Measurements from ENCODE around the gene SHISA2. TPM values are rescaled to one million over a fixed set of nuclear protein-coding genes. Genes with fewer than 3 reads are reported as not detected.

SHISA2 gene
- polyA plus RNA-seq, 3 donors, result not detected

DNA sequence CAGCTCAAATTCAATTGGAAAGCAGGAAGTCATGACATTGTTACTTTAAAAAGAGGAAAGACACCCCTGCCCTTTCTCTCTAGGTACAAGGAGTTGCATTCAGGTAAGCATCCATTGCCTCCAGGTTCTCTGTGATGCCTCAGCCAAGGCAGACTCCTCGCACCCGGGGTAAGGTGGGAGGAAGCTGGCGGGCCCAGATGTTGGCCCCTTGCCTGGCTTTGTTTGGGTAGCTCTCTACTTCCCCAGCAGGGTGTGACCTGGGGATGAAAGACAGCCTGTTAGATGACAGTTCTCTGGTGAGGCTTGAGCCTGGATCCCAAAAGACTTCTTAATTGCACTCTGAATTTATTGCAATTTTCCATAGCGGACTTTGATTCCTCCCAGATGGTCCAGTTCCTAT is 25.6 kb downstream of the SHISA2 start:
- Mint-ChIP-seq H3K4me1 (no peaks in the 10 kb centered on the region), H3K27me3 (ENCODE audit: low read depth in 3 of 3) (peaks cover 0 to 11% (median 2%) of the 10 kb centered on the region in 3 donors), H3K9me3 (peaks cover 2 to 9% (median 4%) of the 10 kb centered on the region in 7 donors), H3K36me3 (no peaks in the 10 kb centered on the region), H3K27ac (no peak overlapping the region), H3K4me3 (no peak overlapping the region)
- H2AFZ ChIP-seq (ENCODE audit: insufficient read depth, low read depth, low read length, poor library complexity, severe bottlenecking), result no peak overlapping the region
- DNase-seq, result no peak
- H3K9ac ChIP-seq (ENCODE audit: insufficient read depth, low read length, poor library complexity, severe bottlenecking), result no peak overlapping the region
- intact Hi-C loops (cut with micrococcal nuclease), result no loop called here
- no peak overlapping the region for H3K4me2 ChIP-seq (replicated peaks; ENCODE audit: extremely low read depth, low read length, poor library complexity, severe bottlenecking)
- H3K4me1 ChIP-seq (ENCODE audit: control insufficient read depth in 1 of 2, insufficient read depth in 2 of 2, low read length in 2 of 2), result no peaks in the 10 kb centered on the region
- TF ChIP-seq, protein P1, sequence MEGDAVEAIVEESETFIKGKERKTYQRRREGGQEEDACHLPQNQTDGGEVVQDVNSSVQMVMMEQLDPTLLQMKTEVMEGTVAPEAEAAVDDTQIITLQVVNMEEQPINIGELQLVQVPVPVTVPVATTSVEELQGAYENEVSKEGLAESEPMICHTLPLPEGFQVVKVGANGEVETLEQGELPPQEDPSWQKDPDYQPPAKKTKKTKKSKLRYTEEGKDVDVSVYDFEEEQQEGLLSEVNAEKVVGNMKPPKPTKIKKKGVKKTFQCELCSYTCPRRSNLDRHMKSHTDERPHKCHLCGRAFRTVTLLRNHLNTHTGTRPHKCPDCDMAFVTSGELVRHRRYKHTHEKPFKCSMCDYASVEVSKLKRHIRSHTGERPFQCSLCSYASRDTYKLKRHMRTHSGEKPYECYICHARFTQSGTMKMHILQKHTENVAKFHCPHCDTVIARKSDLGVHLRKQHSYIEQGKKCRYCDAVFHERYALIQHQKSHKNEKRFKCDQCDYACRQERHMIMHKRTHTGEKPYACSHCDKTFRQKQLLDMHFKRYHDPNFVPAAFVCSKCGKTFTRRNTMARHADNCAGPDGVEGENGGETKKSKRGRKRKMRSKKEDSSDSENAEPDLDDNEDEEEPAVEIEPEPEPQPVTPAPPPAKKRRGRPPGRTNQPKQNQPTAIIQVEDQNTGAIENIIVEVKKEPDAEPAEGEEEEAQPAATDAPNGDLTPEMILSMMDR (IDR thresholded peaks at IDR 0.05), result no peak
- H4K20me1 ChIP-seq (ENCODE audit: insufficient read depth, low read length), result no peaks in the 10 kb centered on the region
- no peaks in the 10 kb centered on the region for H3K27me3 ChIP-seq (ENCODE audit: control insufficient read depth in 2 of 2, insufficient read depth in 2 of 2, low read length in 2 of 2)
- H3K79me2 ChIP-seq (ENCODE audit: insufficient read depth, low read length), result no peaks in the 10 kb centered on the region
- 89% methylated on average over 4 of the region's 4 CpGs for WGBS (ENCODE audit: insufficient coverage)
- H3K36me3 ChIP-seq (replicated peaks in 1 of 2; ENCODE audit: control insufficient read depth in 1 of 2, insufficient read depth in 2 of 2, low read length in 2 of 2), result no peaks in the 10 kb centered on the region
- H3K27ac ChIP-seq (ENCODE audit: low read depth in 1 of 2, low read length in 2 of 2), result no peak overlapping the region
- no peak overlapping the region for H3K4me3 ChIP-seq (replicated peaks in 1 of 3; ENCODE audit: low read depth in 2 of 3, low read length in 3 of 3)
- H3K9me3 ChIP-seq (replicated peaks in 1 of 2; ENCODE audit: control insufficient read depth in 1 of 2, insufficient read depth in 1 of 2, low read length in 2 of 2), result peaks cover 0 to 11% of the 10 kb centered on the region in 2 donors

DNA sequence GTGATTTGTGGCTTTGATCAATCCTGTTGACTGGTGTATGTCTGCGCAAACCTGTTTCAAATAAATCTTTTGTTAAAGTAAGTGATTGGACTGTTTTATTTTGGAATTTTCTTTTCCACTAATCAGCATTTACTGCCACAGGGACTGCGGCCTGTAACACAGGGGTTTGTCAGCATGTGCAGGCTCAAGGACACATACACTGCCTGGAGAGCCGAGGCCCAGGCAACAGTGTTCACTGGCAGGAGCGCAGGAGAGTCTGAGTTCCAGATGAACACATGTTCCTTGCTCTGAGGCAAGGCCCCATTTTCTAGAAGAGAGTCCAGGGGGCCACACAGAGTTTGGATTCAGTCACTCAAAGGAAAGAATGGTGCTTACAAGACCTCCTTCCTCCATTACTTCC is 26.0 kb downstream of the SHISA2 start:
- TF ChIP-seq, protein P1 (IDR thresholded peaks at IDR 0.05), result no peak
- no peak overlapping the region for H2AFZ ChIP-seq (ENCODE audit: insufficient read depth, low read depth, low read length, poor library complexity, severe bottlenecking)
- no peak overlapping the region for H3K4me2 ChIP-seq (replicated peaks; ENCODE audit: extremely low read depth, low read length, poor library complexity, severe bottlenecking)
- no peak overlapping the region for H3K27ac ChIP-seq (ENCODE audit: low read depth in 1 of 2, low read length in 2 of 2)
- H3K9ac ChIP-seq (ENCODE audit: insufficient read depth, low read length, poor library complexity, severe bottlenecking), result no peak overlapping the region
- 100% methylated on average over 2 of the region's 4 CpGs for WGBS (ENCODE audit: insufficient coverage)
- intact Hi-C loops (cut with micrococcal nuclease), result no loop called here
- no peaks in the 10 kb centered on the region for H3K4me1 ChIP-seq (ENCODE audit: control insufficient read depth in 1 of 2, insufficient read depth in 2 of 2, low read length in 2 of 2)
- H3K79me2 ChIP-seq (ENCODE audit: insufficient read depth, low read length), result no peaks in the 10 kb centered on the region
- Mint-ChIP-seq H3K9me3 (peaks cover under 1 to 6% (median 2%) of the 10 kb centered on the region in 7 donors), H3K4me1 (no peaks in the 10 kb centered on the region), H3K27me3 (ENCODE audit: low read depth in 3 of 3) (peaks cover 0 to 11% (median 4%) of the 10 kb centered on the region in 3 donors), H3K4me3 (no peak overlapping the region), H3K27ac (no peak overlapping the region), H3K36me3 (no peaks in the 10 kb centered on the region)
- no peaks in the 10 kb centered on the region for H3K27me3 ChIP-seq (ENCODE audit: control insufficient read depth in 2 of 2, insufficient read depth in 2 of 2, low read length in 2 of 2)
- H3K9me3 ChIP-seq (replicated peaks in 1 of 2; ENCODE audit: control insufficient read depth in 1 of 2, insufficient read depth in 1 of 2, low read length in 2 of 2), result peaks cover 0 to 6% of the 10 kb centered on the region in 2 donors
- DNase-seq, result no peak
- H3K4me3 ChIP-seq (replicated peaks in 1 of 3; ENCODE audit: low read depth in 2 of 3, low read length in 3 of 3), result no peak overlapping the region
- H4K20me1 ChIP-seq (ENCODE audit: insufficient read depth, low read length), result no peaks in the 10 kb centered on the region
- H3K36me3 ChIP-seq (replicated peaks in 1 of 2; ENCODE audit: control insufficient read depth in 1 of 2, insufficient read depth in 2 of 2, low read length in 2 of 2), result no peaks in the 10 kb centered on the region

Data from CD14-positive monocyte (primary cell).